NCI-H1436 (cell line): ENCODE data around the gene ZNF407.
"Not testable (repeated sequence)": the region's sequence is repeated elsewhere in the genome, so short reads cannot be mapped to it uniquely, and the experiment has no call there.

Source experiments
- DNase-seq: peaks from one replicate; lab custom pipeline; 2025; lab: John Stamatoyannopoulos, UW

ZNF407 gene

GRCh38 chr18:74936343-74936742 is 338.7 kb downstream of the ZNF407 start:
- DNase-seq = no peak

- no peak for DNase-seq
Observed at GRCh38 chr18:74937291-74937690, 339.6 kb downstream of the ZNF407 start.

GRCh38 chr18:74940856-74941255 is 343.2 kb downstream of the ZNF407 start:
- no peak for DNase-seq

GRCh38 chr18:74942319-74942910 is 344.7 kb downstream of the ZNF407 start:
- no peak for DNase-seq

- DNase-seq = peak; percentile 10
Observed at GRCh38 chr18:74944676-74945075, 347.0 kb downstream of the ZNF407 start.

- no peak for DNase-seq
Observed at GRCh38 chr18:74945774-74946545, 348.3 kb downstream of the ZNF407 start.

GRCh38 chr18:74946646-74947375 is 349.1 kb downstream of the ZNF407 start:
- DNase-seq = no peak

GRCh38 chr18:74947417-74947816 is 349.7 kb downstream of the ZNF407 start:
- no peak for DNase-seq

- no peak for DNase-seq
Observed at GRCh38 chr18:74947875-74948274, 350.2 kb downstream of the ZNF407 start.

- DNase-seq = no peak
Observed at GRCh38 chr18:74949611-74950010, 351.9 kb downstream of the ZNF407 start.

GRCh38 chr18:74950479-74950878 is 352.8 kb downstream of the ZNF407 start:
- no peak for DNase-seq

- DNase-seq = no peak
Observed at GRCh38 chr18:74951165-74951760, 353.6 kb downstream of the ZNF407 start.

GRCh38 chr18:74957588-74958224 is 360.0 kb downstream of the ZNF407 start:
- no peak for DNase-seq

- DNase-seq = no peak
Observed at GRCh38 chr18:74959216-74959615, 361.5 kb downstream of the ZNF407 start.

- DNase-seq = no peak
Observed at GRCh38 chr18:74961596-74961995, 363.9 kb downstream of the ZNF407 start.

GRCh38 chr18:74963820-74964446 is 366.3 kb downstream of the ZNF407 start:
- peak; percentile 32 for DNase-seq

GRCh38 chr18:74965682-74966081 is 368.0 kb downstream of the ZNF407 start:
- no peak for DNase-seq

GRCh38 chr18:74967438-74967837 is 369.8 kb downstream of the ZNF407 start:
- DNase-seq = no peak

- no peak for DNase-seq
Observed at GRCh38 chr18:74967979-74968378, 370.3 kb downstream of the ZNF407 start.

- not testable (repeated sequence) for DNase-seq
Observed at GRCh38 chr18:74971358-74971757, 373.7 kb downstream of the ZNF407 start.

- not testable (repeated sequence) for DNase-seq
Observed at GRCh38 chr18:74971776-74972175, 374.1 kb downstream of the ZNF407 start.

GRCh38 chr18:74972354-74972753 is 374.7 kb downstream of the ZNF407 start:
- DNase-seq = no peak
